ENCODE results near the gene CCNT2.
"Not testable (repeated sequence)": the region's sequence is repeated elsewhere in the genome, so short reads cannot be mapped to it uniquely, and the experiment has no call there.

Gene CCNT2

GRCh38 chr2:134975281-134976009 lies 56.8 kb downstream of the CCNT2 start:
- no peak for DNase-seq (ENCODE audit: low read depth)

GRCh38 chr2:134976074-134976702 lies 57.6 kb downstream of the CCNT2 start:
- no peak for DNase-seq (ENCODE audit: low read depth)

GRCh38 chr2:134977104-134977503 lies 58.5 kb downstream of the CCNT2 start:
- DNase-seq (ENCODE audit: low read depth), result not testable (repeated sequence)

GRCh38 chr2:134979221-134979620 lies 60.6 kb downstream of the CCNT2 start:
- no peak for DNase-seq (ENCODE audit: low read depth)

- DNase-seq (ENCODE audit: low read depth), result no peak
Measured at GRCh38 chr2:134980639-134981038, 62.0 kb downstream of the CCNT2 start.

- no peak for DNase-seq (ENCODE audit: low read depth)
Measured at GRCh38 chr2:134982603-134983002, 64.0 kb downstream of the CCNT2 start.

GRCh38 chr2:134985061-134985460 lies 66.4 kb downstream of the CCNT2 start:
- no peak for DNase-seq (ENCODE audit: low read depth)

- peak; percentile 45 for DNase-seq (ENCODE audit: low read depth)
Measured at GRCh38 chr2:134988994-134989605, 70.5 kb downstream of the CCNT2 start.

GRCh38 chr2:134999521-134999920 lies 80.9 kb downstream of the CCNT2 start:
- DNase-seq (ENCODE audit: low read depth), result no peak

- no peak for DNase-seq (ENCODE audit: low read depth)
Measured at GRCh38 chr2:135002836-135003235, 84.2 kb downstream of the CCNT2 start.

- peak; percentile 56 for DNase-seq (ENCODE audit: low read depth)
Measured at GRCh38 chr2:135004005-135004746, 85.6 kb downstream of the CCNT2 start.

- no peak for DNase-seq (ENCODE audit: low read depth)
Measured at GRCh38 chr2:135005753-135006152, 87.1 kb downstream of the CCNT2 start.
